ENCODE data around the gene PDE6A. TPM values are rescaled to one million over a fixed set of nuclear protein-coding genes. Genes with fewer than 3 reads are reported as not detected.

Gene PDE6A
- total RNA-seq, 1 donor from 2014 or later = 0.12 TPM

DNA sequence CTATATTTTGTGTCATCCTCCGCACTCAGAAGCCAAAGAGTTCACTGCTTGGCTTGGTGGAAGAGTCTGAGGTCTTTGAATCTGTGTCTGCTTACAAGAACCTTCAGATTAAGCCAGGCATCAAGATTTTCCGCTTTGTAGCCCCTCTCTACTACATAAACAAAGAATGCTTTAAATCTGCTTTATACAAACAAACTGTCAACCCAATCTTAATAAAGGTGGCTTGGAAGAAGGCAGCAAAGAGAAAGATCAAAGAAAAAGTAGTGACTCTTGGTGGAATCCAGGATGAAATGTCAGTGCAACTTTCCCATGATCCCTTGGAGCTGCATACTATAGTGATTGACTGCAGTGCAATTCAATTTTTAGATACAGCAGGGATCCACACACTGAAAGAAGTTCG, 36.6 kb upstream of the PDE6A start:
- TF ChIP-seq, protein P1, sequence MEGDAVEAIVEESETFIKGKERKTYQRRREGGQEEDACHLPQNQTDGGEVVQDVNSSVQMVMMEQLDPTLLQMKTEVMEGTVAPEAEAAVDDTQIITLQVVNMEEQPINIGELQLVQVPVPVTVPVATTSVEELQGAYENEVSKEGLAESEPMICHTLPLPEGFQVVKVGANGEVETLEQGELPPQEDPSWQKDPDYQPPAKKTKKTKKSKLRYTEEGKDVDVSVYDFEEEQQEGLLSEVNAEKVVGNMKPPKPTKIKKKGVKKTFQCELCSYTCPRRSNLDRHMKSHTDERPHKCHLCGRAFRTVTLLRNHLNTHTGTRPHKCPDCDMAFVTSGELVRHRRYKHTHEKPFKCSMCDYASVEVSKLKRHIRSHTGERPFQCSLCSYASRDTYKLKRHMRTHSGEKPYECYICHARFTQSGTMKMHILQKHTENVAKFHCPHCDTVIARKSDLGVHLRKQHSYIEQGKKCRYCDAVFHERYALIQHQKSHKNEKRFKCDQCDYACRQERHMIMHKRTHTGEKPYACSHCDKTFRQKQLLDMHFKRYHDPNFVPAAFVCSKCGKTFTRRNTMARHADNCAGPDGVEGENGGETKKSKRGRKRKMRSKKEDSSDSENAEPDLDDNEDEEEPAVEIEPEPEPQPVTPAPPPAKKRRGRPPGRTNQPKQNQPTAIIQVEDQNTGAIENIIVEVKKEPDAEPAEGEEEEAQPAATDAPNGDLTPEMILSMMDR (IDR thresholded peaks at IDR 0.05) = no peak
- Mint-ChIP-seq H3K4me1 (ENCODE audit: low read depth) (peaks cover 5% of the 10 kb centered on the region), H3K27me3 (ENCODE audit: low read depth) (no peaks in the 10 kb centered on the region), H3K36me3 (ENCODE audit: low read depth) (peaks cover 19% of the 10 kb centered on the region), H3K27ac (ENCODE audit: unreplicated experiment) (no peak overlapping the region), H3K4me3 (ENCODE audit: unreplicated experiment) (no peak overlapping the region), H3K9me3 (ENCODE audit: low read depth) (no peaks in the 10 kb centered on the region)
- DNase-seq (ENCODE audit: low spot score) = no peak

DNA sequence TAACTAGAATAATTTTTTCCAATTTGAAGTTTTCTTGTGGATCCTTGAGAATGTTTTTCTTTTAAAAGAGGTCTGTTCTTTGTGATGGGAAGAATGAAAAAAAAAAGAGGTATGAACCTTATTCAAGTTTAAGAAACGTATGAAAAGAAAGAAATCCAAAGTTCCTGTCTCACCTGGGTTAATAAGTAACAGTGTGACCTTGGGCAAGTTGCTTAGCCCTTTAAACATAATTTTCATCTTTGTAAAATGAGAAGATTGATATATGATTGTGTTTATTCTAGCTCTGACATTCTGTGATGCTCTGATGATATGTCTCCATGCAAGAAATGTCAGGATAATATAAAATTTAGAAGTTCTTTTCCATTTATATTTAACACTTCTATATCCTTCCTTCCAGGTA, 35.3 kb upstream of the PDE6A start:
- peaks cover 22% of the 10 kb centered on the region for H3K36me3 Mint-ChIP-seq (ENCODE audit: low read depth)
- peaks cover 7% of the 10 kb centered on the region for H3K4me1 Mint-ChIP-seq (ENCODE audit: low read depth)
- DNase-seq (ENCODE audit: low spot score) = no peak

DNA sequence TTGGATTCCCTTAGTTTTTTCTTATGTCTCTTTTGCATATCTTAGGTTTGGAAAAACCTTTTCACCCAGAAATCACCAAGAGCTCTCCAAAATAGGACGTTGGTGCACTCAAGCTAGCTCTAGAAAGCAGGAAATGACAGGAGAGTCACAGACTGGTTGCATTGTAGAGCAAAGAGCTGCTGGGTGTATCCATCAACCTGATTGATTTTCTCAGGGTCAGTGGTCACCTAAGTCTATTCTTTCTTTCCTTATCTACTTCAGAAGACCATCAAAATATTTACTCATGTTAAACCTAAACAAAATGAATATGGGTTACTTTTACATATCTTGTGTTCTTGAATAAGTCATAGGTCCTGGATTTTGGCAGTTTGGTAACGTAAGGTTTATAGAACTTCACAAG, 30.8 kb upstream of the PDE6A start:
- DNase-seq (ENCODE audit: low spot score) = no peak
- Mint-ChIP-seq H3K4me1 (ENCODE audit: low read depth) (peaks cover 11% of the 10 kb centered on the region), H3K9me3 (ENCODE audit: low read depth) (no peaks in the 10 kb centered on the region), H3K27me3 (ENCODE audit: low read depth) (no peaks in the 10 kb centered on the region), H3K4me3 (ENCODE audit: unreplicated experiment) (no peak overlapping the region), H3K27ac (ENCODE audit: unreplicated experiment) (no peak overlapping the region), H3K36me3 (ENCODE audit: low read depth) (peaks cover 14% of the 10 kb centered on the region)
- TF ChIP-seq, protein P1 (IDR thresholded peaks at IDR 0.05) = no peak

More for the DNA sequence above, 35.3 kb upstream of the PDE6A start:
- no peak overlapping the region for H3K27ac Mint-ChIP-seq (ENCODE audit: unreplicated experiment)
- no peaks in the 10 kb centered on the region for H3K9me3 Mint-ChIP-seq (ENCODE audit: low read depth)
- no peak overlapping the region for H3K4me3 Mint-ChIP-seq (ENCODE audit: unreplicated experiment)
- no peaks in the 10 kb centered on the region for H3K27me3 Mint-ChIP-seq (ENCODE audit: low read depth)
- TF ChIP-seq, protein P1 (IDR thresholded peaks at IDR 0.05) = no peak

DNA sequence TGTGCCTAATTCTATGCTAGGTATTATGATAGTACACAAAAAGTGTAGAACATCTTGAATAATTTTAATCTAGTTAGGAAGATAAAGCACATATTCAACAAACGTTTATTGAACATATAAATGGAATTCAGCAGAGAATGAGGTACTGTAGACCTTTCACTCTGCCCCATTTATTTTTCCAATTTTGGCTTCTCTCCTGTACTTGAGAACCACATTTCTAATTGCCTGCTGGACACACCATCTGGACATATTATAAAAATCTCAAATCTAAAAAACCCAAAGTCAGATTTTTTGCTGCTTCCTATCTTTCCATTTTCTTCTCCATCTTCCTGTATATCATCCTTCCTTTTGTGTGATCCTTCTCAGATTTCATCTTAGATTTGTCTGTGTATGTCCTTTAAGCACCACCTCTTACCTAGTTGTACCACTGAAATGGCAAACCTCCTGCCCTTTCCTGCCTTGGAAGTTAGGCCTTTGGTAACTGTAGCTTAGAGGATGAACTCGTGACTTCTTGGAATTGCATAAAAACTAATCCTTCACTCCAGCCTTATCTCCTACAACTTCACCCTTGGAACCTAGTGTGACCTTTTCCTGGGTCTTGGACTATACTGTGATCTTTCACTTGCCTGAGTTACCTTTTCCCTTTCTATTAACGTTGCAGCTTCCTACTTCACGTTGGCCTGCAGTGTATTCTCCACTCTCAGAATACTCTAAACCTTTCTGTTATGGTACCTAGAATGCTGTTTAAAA, 24.8 kb upstream of the PDE6A start:
- no peaks in the 10 kb centered on the region for H3K9me3 Mint-ChIP-seq (ENCODE audit: low read depth)
- no peaks in the 10 kb centered on the region for H3K27me3 Mint-ChIP-seq (ENCODE audit: low read depth)
- no peak overlapping the region for H3K27ac Mint-ChIP-seq (ENCODE audit: unreplicated experiment)
- peaks cover 3% of the 10 kb centered on the region for H3K36me3 Mint-ChIP-seq (ENCODE audit: low read depth)
- no peak overlapping the region for H3K4me3 Mint-ChIP-seq (ENCODE audit: unreplicated experiment)
- TF ChIP-seq, protein P1 (IDR thresholded peaks at IDR 0.05) = no peak
- H3K4me1 Mint-ChIP-seq (ENCODE audit: low read depth) = peaks cover 8% of the 10 kb centered on the region
- no peak for DNase-seq (ENCODE audit: low spot score)

DNA sequence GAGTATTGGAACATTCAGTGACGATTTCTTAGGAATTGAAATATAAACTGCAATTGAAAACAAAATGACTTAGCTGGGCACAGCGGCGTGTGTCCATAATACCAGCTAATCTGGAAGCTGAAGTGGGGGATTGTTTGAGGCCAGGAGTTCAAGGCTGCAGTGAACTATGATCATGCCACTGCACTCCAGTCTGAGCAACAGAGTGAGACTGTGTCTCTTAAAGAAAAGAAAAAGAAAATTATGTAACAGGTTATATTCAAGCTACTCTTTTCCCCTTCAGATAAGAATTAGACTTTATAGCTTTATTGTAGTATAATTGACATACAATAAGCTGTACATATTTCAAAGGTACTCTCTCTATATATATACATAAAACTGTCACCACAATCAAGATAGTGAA, 22.4 kb upstream of the PDE6A start:
- no peak for DNase-seq (ENCODE audit: low spot score)
- Mint-ChIP-seq H3K27me3 (ENCODE audit: low read depth) (no peaks in the 10 kb centered on the region), H3K9me3 (ENCODE audit: low read depth) (no peaks in the 10 kb centered on the region)

More for the DNA sequence above, 22.4 kb upstream of the PDE6A start:
- Mint-ChIP-seq H3K4me3 (ENCODE audit: unreplicated experiment) (no peak overlapping the region), H3K4me1 (ENCODE audit: low read depth) (peaks cover 17% of the 10 kb centered on the region), H3K36me3 (ENCODE audit: low read depth) (peaks cover 3% of the 10 kb centered on the region), H3K27ac (ENCODE audit: unreplicated experiment) (no peak overlapping the region)
- TF ChIP-seq, protein P1 (IDR thresholded peaks at IDR 0.05) = no peak

Measured in chondrocyte (in vitro differentiated cells).